Suppressor macrophage (primary cell): ENCODE data around the gene TAS2R1.

ENCODE experiments used
- DNase-seq, 4 experiments: peaks; one replicate each; pipeline ENCODE4 v3.0.0-alpha.2; 2020 to 2022

The TAS2R1 gene

DNA sequence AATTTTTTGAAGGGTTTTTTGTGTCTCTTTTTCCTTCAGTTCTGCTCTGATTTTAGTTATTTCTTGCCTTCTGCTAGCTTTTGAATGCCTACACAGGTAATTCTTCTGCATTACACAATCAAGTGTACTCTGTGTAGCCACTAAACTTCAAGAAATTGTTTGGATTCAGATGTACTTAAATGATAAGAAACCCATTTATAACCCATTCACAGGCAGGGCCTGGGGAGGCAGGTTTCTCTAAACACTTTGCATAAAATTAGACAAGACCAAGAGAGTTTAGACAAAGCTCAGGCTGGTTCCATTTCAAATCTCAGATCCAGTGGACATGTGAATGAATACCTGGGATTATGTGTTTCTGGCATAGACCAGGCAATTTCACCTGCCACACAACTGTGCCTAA, 43.0 kb downstream of the TAS2R1 start:
- DNase-seq, result no peak

DNA sequence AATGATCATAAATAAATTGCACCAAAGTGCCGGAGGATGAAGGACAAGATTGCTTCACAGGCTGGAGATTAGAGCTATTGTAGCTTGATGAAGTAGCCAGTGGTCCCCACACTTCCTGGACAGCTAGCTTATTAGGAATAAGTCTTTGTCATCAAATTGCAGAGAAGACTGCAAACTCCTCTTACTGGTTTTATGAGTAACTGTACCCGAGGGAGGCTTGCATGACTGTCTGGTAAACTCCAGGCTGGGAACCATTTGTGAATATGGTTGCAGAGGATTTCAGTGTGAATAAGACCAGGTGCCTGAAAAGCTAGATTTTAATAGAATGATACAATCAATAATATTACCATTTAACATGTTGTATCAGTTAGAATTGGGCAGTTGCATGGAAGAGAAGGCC, 47.7 kb downstream of the TAS2R1 start:
- no peak for DNase-seq
